ENCODE results near the gene RASD2. TPM values are rescaled to one million over a fixed set of nuclear protein-coding genes. Genes with fewer than 3 reads are reported as not detected.

The RASD2 gene
- not detected in 2 replicates for total RNA-seq

GRCh38 chr22:35540595-35541253 is at the start of gene RASD2:
TSS of gene RASD2 (plus strand) at chr22:35540831. CDS start at chr22:35546810, 5,979 bp downstream.

Other genes with a start within 250 kb of the RASD2 start
- gene TOM1, start 240.9 kb upstream of the RASD2 start, total RNA-seq: 24.7 and 26.9 TPM in 2 replicates
- 1.0 and 1.4 TPM in 2 replicates for gene HMOX1, start 159.7 kb upstream of the RASD2 start, total RNA-seq
- 55.2 and 86.5 TPM in 2 replicates for gene MCM5, start 140.7 kb upstream of the RASD2 start, total RNA-seq
- not detected in 2 replicates for gene MB, start 76.5 kb downstream of the RASD2 start, total RNA-seq
- gene APOL6, start 107.6 kb downstream of the RASD2 start, total RNA-seq: 1.7 and 2.4 TPM in 2 replicates
- gene APOL5, start 177.0 kb downstream of the RASD2 start, total RNA-seq: not detected in 2 replicates